Fibroblast of gingiva (primary cell): ENCODE measurements around the gene LRRC4B.
"Not testable (repeated sequence)": the region's sequence is repeated elsewhere in the genome, so short reads cannot be mapped to it uniquely, and the experiment has no call there.

ENCODE experiments used
- DNase-seq: peaks from one replicate; pipeline ENCODE4 v3.0.0-alpha.2; 2011; ENCODE audit warnings: low read depth

Gene LRRC4B, protein sequence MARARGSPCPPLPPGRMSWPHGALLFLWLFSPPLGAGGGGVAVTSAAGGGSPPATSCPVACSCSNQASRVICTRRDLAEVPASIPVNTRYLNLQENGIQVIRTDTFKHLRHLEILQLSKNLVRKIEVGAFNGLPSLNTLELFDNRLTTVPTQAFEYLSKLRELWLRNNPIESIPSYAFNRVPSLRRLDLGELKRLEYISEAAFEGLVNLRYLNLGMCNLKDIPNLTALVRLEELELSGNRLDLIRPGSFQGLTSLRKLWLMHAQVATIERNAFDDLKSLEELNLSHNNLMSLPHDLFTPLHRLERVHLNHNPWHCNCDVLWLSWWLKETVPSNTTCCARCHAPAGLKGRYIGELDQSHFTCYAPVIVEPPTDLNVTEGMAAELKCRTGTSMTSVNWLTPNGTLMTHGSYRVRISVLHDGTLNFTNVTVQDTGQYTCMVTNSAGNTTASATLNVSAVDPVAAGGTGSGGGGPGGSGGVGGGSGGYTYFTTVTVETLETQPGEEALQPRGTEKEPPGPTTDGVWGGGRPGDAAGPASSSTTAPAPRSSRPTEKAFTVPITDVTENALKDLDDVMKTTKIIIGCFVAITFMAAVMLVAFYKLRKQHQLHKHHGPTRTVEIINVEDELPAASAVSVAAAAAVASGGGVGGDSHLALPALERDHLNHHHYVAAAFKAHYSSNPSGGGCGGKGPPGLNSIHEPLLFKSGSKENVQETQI

DNA sequence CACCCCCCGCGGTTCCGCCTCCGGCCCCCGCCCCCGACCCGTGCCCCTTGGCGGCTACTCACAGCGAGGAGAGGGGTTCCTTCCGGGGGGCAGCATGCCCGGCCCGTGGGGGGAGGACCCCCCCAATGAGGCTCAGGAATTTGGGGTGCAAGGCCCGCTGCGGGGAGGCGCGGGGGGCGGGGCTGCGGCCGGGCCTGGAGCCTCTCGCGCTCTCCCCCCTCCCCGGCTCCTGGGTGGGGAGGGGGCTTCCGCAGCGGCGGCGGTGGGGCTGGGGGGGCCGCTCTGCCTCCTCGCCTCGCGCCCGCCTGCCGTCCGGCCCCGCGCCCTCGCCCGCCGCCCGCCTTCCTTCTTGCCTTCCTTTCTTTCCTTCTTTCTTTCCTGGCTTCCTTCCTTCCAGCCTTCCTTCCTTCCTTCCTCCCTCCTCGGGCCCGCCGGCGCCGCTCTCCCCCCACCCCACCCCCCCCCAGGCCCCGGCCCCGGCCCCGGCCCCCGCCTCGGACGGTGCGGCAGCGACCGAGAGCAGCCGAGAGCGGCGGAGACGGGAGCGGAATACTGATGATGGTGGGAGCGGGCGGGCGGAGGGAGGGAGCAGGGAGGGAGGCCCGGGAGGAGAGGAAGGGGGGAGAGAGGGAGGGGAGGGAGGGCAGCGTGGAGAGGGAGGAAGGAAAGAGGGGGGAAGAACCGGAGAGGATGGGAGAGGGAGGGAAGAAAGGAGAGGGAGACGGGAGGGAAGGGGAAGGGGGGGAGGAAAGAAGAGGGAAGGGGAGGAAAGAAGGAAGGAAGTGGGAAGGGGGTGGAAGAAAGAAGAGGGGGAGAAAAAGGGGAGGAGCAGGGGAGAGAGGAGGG is at the start of gene LRRC4B:
LRRC4B (minus strand) TSS at position 554 of the 846 bp plus-strand sequence. CDS start 19,597 bp downstream, outside the sequence.
- DNase-seq, result no peak

DNA sequence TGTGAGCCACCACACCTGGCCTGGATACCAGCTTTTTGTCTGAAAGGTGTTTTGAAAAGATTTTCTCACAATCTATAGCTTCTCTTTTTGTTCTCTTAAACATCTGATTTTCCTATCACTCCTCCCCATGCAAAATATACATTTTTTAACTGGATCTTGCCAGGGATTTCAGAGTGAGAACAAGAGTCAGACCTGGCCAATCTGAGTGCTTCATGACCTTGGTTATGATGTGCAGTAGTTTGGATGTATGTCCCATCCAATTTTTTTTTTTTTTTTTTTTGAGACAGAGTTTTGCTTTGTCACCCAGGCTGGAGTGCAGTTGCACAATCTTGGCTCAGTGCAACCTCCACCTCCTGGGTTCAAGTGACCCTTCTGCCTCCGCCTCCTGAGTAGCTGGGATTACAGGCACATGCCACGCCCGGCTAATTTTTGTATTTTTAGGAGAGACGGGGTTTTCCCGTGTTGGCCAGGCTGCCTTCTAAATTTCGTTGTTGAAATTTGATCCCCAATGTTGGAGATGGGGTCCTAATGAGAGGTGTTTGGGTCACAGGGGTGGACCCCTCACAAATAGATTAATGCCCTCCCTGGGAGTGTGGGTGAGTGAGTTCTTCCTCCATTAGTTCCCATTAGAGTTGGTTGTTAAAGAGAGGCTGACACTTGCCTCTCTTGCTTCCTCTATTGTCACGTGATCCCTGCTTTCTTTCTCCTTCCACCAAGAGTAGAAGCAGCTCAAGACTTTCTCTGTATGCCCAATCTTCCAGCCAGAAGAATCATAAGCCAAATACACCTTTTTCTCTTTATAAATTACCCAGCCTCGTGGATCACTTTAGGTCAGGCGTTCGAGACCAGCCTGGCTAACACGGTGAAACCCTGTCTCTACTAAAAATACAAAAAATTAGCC is 44.5 kb upstream of the LRRC4B start:
- DNase-seq, result not testable (repeated sequence)

DNA sequence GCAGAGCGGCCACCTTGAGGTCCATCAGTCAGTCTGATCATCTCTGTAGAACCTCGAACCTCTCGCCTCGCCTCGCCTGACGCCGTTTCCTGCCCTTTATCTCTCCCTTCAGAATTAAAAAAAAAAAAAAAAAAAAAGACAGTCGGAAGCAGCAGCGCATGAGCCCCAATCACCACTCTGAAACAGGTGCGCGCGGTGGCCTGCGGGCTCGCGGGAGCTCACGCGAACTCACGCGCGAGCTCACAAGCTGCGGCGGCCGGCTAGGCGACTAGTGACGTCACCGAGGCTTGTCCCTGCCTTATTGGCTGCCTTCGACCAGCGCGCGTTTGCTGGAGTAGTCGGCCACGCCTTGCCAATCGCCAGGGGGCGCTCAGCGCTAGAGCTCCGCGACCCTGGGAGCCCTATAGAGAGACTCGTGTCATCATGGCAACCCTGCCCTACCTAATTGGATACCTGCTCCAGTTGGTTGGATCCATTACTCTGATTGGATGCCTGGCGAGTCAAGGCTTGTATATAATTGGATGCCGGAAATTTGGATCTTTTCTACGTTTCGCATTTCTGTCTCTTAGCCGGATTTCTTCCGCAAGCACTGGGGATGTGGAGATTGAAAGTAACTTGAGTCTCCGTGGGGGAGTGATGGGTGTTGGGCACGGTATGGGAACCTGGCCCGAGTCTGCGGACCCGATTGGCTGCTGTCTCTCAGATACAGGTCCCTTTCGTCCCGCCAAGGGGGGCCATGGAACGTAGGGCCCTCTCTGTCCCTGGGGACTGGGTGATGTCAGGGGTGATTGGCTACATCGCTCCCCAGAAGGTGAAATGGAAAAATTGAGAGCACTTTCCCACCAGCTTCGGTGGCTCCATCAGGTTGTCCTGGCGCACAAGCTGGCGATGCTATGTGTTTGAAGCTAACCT is 39.9 kb upstream of the LRRC4B start:
- DNase-seq, result peak; percentile 13

DNA sequence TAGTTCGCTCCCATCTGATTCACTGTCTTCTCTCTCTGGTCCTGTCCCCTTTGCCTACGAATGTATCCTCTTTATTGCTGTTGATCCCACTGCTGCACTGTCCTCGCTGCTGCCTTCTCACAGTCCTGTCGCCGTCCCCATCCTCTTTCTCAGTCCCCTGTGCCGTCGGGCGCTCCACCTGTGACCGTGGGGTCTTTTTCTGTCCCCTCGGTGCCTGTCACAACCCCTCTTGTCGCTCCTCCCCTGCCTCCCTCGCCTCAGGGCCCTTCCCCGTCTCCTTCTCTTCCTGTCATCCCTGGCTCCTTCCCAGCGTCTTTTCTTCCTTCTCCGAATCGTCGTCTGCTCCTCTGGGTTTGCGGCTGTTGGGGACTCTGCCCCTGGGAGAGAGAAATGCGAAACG is 39.2 kb upstream of the LRRC4B start:
- no peak for DNase-seq

DNA sequence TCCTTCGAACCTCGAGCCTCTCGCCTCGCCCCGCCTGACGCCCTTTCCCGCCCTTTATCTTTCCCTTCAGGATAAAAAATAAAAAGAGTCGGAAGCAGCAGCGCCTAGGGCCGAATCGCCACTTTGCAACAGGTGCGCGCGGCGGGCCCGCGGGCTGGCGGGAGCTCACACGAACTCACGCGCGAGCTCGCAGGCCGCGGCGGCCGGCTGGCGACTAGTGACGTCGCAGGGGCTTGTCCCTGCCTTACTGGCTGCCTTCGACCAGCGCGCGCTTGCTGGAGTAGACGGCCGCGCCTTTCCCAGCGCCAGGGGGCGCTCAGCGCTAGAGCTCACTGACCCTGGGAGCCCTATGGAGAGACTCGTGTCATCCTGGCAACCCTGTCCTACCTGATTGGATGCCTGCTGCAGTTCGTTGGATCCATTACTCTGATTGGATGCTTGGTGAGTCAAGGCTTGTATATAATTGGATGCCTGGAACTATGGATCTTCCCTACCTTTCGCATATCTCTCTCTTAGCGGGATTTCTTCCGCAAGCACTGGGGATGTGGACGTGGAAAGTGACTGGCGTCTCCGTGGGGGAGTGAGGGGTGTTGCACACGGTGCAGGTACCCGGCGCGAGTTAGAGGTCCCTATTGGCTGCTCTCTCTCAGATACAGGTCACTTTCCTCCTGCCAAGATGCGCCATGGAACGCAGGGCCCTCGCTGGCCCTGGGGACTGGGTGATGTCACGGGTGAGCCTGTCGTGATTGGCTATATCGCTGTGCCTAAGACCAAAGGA is 38.0 kb upstream of the LRRC4B start:
- not testable (repeated sequence) for DNase-seq

DNA sequence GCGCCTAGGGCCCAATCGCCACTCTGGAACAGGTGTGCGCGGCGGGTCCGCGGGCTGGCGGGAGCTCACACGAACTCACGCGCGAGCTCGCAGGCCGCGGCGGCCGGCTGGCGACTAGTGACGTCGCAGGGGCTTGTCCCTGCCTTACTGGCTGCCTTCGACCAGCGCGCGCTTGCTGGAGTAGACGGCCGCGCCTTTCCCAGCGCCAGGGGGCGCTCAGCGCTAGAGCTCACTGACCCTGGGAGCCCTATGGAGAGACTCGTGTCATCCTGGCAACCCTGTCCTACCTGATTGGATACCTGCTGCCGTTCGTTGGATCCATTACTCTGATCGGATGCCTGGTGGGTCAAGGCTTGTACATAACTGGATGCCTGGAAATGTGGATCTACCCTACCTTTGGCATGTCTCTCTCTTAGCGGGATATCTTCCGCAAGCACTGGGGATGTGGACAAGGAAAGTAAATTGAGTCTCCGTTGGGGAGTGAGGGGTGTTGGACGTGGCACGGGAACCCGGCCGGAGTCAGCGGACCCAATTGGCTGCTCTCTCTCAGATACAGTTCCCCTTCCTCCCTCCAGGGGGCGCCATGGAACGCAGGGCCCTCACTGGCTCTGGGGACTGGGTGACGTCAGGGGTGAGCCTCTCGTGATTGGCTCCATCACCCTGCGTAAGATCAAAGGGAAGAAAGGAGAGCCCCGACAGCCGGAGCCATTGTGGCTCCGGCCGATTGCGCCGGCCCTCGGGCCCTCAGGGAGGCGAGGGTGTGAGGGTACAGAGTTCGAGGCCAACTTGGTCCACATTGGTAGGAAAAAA is 36.2 kb upstream of the LRRC4B start:
- not testable (repeated sequence) for DNase-seq

DNA sequence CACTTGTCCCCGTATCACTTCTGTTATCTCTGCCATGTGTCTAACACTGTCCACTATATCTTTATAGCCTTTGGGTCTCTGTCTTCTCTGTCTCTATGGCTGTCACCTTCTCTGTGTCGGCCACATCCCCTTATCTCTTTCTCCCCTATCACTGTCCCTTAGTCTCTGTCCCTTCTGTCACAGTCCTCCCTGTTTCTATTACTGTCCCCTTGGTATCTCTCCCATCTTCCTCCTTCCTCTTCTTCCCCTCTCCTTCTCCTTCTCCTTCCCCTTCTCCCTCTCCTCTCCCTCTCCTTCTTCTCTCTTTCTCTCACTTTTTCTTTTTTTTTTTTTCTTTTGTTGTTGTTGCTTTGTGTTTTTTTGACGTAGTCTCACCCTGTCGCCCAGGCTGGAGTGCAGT is 34.7 kb upstream of the LRRC4B start:
- no peak for DNase-seq

DNA sequence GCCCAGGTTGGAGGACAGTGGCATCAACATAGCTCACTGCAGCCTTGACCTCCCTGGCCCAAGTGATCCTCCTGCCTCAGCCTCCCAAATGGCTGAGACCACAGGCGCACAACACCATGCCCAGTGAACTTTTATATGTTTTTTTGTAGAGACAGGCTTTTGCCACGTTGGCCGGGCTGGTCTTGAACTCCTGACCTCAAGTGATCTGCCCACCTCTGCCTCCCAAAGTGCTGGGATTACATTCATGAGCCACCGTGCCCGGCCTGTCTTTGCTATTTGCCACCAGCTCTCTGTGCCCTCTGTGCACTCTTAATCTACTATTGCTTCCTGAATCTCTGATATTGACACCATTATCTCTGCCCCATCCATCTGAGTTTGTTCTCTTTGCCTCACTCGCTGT is 34.3 kb upstream of the LRRC4B start:
- DNase-seq, result no peak

DNA sequence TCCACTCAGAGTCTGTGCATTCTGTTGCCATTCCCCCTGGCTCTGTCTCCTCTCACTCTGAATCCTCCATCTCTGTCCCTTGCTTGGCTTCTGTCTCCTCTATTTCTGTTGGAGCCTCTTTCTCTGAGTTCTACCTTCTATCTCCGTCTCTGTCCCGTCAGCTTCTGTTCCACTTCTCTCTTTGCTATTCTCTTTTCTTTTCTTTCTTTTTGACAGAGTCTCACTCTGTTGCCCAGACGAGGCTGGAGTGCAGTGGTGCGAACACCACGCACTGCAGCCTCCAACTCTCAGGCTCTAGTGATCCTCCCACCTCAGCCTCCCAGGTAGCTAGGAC is 33.8 kb upstream of the LRRC4B start:
- no peak for DNase-seq

DNA sequence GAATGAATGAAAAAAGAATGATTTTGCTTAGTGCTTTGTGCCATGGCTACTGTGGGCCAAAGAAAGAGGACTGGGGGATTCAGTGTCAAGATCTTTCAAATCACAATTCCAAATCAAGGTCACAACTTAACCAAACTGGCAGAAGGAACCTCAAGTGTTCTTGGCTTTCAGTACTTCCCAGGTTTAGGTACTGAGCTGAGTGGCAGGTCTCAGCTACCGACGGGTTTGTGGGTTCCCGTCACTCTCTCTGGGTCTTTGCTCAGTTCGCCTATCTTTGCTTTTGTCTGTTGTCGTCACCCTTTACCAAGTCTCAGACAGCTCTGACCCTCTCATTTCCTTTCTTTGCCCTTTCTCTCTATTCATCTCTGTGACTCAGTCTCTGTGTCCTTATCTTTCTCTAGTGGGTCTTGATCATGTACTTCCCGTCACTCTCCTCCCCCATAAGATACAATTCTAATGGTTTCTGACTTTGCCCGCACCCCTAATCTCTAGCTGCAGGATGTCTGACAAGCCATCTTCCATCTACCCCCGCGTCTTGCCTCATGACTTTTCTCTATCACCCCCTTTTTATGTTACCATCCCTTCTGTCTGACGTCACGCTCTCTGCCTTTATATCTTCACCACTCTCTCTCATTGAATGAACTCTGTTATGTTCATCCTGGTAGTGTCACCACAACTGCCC is 33.3 kb upstream of the LRRC4B start:
- DNase-seq, result no peak

DNA sequence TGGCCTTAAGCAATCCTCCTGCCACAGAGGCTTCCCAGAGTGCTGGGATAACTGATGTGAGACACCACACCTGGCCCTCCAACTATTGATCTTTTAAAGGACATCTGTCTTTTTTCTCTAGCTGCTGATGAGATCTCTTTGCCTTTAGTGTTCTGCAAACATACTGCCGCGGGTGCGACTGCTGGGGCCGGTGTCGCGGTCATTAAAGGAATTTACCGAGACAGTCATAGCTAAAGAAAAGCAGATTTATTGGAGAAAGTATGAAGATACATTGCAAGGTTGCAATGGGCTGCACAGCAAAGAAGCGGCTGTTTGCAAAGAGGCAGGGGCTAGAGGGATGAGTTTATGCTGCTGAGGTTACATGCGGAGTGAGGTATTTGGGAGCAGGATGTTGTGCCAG is 31.2 kb upstream of the LRRC4B start:
- no peak for DNase-seq

DNA sequence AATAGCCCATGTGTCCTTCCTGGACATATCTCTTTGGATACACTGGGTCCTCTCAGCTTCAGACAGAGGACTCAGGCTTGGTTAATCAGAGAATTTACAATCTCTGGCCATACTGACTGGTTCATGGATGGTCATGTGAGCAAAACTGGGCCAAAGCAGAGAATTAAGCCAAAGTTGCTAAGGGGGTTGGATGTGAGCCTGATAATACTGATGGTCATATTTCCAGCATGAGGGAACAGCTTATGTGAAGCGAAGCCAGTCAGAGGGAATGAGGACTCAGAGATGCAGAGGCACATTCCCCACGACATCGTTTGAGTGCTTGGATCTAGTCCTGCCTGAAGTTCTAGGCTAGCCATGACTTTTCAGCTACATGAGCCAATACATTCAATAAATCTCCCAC is 22.0 kb upstream of the LRRC4B start:
- no peak for DNase-seq

DNA sequence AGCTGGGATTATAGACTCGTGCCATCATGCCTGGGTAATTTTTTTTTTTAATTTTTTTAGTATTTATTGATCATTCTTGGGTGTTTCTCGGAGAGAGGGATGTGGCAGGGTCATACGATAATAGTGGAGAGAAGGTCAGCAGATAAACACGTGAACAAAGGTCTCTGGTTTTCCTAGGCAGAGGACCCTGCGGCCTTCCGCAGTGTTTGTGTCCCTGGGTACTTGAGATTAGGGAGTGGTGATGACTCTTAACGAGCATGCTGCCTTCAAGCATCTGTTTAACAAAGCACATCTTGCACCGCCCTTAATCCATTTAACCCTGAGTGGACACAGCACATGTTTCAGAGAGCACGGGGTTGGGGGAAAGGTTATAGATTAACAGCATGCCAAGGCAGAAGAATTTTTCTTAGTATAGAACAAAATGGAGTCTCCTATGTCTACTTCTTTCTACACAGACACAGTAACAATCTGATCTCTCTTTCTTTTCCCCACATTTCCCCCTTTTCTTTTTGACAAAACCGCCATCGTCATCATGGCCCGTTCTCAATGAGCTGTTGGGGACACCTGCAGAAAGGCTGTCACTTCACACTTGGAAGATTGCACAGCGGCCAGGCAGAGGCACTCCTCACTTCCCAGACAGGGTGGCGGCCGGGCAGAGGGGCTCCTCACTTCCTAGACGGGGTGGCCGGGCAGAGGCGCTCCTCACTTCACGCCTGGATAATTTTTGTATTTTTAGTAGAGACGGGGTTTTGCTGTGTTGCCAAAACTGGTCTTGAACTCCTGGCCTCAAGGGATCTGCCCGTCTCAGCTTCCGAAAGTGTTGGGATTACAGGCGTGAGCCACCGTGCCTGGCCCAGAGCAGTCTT is 13.8 kb upstream of the LRRC4B start:
- not testable (repeated sequence) for DNase-seq

DNA sequence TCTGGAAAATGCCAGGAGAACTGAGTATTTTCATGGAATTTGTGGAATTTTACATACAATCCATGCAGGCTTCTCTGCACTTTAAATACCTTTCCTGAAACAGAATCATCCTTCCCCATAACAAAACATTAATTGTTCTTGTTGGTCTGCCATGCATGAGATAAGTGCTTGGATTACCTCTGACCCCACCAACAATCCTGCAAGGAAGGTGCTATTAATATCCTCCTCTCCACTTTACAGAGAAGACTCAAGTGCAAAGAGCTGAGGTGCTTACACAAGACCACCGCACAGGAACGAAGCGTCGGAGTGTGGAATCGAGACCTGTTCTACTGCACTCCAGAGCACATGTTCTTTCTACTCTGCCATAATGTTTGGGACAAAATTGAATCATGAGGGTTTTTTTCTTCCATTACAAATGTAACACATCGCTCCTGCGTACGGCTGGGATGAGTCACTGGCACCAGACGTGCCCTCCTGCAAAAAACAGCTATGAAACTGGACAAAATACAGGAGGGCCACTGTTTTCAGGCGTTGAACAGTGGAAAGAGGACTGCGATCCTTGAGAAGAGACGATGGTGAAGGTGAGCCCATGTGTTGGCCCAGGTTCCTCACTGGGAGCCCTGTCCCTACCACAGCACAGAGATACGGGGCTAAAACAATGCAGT is 12.9 kb upstream of the LRRC4B start:
- no peak for DNase-seq

DNA sequence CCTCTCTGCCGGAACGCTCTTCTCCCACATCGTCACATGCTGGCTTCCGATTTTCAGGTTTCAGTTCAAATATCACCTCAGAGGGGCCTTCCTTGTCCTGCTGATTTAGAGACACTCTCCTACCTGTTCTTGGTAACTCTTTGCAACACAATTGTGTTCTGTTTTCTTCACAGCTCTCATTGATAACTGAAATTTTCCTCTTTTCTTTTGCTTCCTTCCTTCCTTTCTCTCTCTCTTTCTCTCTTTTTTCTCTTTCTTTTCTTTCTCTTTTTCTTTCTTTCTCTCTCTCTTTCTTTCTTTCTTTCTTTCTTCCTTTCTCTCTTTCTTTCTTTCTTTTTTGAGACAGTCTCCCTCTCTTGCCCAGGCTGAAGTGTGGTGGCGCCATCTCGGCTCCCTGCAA is 12.0 kb upstream of the LRRC4B start:
- DNase-seq, result no peak

DNA sequence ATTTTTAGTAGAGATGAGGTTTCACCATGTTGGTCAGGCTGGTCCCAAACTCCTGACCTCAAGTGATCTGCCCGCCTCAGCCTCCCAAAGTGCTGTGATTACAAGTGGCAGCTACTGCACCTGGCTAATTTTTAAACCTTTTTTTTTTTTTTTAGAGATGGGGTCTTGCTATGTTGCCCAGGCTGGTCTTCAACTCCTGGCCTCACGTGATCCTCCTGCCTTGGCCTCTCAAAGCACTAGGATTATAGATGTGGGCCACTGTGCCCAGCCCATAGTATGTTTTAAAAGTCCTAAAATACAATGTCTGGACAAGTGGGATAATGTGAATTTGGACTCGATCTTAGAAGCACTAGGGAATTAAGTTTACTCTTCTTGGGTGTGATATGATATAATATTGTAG is 8.5 kb upstream of the LRRC4B start:
- not testable (repeated sequence) for DNase-seq
